HG03108 (cell line): ENCODE measurements around the gene RERG.

Experiments used
- ATAC-seq: cut with Tn5 transposase; IDR thresholded peaks from one replicate; pipeline ENCODE4 v1.9.1; 2021; ENCODE audit warnings: moderate library complexity; ENCODE audit not compliant: unreplicated experiment

The RERG gene

GRCh38 chr12:15220451-15220850 is 766 bp downstream of the RERG start:
- ATAC-seq: no peak

GRCh38 chr12:15218794-15219193 is 2.4 kb downstream of the RERG start:
- ATAC-seq: no peak

GRCh38 chr12:15216036-15216889 is 5.0 kb downstream of the RERG start:
- no peak for ATAC-seq

- no peak for ATAC-seq
Measured at GRCh38 chr12:15214851-15215601, 6.2 kb downstream of the RERG start.

GRCh38 chr12:15212930-15213329 is 8.3 kb downstream of the RERG start:
- no peak for ATAC-seq

DNA sequence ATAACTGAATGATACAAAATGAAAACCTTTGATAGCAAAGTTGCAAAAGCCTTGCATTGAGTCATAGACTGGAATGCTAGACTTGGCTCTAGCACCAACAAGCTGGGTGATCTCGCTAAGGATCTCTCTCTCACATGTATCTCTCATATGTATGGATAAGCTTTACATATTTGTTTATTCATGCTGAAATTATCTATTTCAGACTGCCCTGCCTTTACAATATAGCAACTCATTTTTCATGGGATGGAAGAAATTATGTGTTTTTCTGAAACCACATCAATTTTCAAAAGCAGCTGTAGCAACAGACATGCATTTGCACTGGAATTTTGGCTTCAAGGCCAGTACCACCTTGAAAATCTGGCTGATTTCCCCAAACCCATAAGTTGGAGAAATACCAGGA is 11.4 kb downstream of the RERG start:
- no peak for ATAC-seq

DNA sequence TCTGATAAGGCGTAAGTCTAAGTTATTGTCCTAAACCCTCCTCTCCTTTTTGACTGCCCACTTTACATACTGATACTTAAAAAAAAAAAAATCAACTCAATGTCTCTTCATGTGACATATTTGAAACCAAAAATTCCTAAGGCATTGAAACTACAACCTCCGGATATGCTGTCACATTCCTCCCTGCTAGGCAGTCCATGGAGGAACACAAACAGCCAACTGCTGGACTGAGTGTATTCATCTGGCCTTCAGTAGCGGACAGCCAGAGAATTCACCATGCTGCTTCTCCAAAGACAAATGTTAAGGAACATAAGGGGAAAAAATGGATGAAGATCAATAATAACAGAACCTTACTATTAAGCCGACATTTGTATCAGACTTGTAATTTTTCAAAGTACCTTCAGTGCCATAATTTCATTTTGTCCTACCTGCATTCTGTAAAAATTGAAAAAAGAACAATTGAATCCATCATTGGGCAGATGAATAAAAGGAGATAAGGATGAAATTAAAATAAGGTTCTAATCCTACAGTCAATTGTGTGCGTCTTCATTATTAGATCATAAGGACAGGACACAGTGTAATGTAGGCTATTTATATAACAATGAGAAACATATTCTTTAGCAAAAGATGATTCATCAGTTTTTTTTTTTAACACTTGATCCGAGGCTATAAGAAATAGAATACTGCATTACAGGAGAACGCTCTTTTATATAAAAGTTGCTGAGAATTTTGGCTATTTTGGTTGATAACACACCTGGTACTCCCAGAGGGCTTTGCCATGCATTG is 12.2 kb downstream of the RERG start:
- no peak for ATAC-seq

DNA sequence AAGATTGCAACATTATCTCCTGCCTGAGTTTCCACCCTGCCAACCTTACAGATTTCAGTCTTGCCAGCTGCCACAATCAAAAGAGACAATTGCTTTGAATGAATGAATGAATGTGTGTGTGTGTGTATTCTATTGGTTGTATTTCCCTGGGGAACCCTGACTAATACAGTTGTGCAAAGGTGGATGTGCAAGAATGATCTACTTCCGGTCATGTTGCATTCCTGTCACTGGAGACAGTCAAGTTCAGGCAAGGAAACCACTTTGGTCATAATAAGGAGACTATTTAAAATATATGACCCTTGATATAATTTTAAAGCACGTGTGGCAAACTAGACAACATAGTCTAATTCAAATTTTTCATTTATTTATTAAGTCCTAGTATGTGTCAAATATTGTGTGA is 13.1 kb downstream of the RERG start:
- no peak for ATAC-seq

DNA sequence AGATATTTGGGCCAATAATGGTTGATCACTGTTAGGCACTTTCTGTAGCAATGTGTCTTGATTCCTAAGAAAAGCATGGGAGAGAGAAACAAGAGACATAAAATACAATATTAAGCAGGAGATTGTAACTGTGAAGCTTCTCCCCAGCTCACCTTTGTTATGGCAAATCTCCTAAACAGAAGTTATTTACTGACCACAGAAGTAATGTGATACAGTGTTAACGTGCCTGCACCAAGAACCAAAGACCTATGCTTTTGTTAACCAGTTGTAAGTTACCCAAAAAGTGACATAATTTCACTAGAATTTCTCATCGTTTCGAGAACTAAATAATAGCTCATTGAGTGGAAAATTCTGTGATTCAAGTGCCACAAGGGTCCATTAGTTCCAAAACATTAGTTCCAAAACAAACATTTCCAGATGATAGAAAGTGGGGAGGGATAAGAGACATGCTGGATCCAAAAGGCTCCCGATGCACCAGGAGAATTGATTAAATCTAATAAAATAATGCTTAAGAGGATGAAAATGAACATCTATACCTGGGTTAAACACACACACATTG is 14.3 kb downstream of the RERG start:
- no peak for ATAC-seq

DNA sequence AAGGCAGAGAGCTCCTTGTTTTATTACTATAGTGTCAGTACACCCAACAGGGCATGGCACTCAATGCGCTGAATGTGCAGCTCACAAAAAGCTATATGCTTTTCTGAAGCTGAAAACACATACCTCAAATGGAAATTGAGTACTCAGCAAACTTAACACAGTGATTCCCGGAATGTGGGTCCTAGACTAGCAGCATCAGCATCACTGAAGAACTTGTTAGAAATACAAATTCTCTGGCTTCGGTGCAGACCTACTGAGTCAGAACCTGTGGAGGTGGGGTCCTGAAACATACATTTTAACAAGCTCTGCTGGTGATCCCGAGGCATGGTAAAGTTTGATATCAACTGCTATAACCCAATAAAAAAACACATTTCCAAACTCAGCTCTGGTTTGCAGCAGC is 14.9 kb downstream of the RERG start:
- no peak for ATAC-seq

GRCh38 chr12:15205341-15206010 is 15.7 kb downstream of the RERG start:
- no peak for ATAC-seq

DNA sequence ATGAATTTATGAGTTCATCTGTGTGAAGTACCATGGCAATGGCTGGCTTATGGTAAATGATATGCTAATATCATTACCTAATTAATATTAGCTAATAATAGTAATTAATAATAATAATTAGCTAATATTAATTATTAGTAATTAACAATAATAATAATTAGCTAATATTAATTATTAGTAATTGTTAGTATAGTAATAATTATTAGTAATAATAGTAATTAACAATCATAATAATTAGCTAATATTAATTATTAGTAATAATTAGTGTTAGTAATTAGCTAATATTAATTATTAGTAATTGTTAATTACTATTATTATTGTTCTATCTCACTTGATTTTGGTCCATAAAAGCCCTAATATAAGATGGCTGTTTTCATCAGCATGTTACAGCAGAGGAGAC is 19.8 kb downstream of the RERG start:
- ATAC-seq: no peak

DNA sequence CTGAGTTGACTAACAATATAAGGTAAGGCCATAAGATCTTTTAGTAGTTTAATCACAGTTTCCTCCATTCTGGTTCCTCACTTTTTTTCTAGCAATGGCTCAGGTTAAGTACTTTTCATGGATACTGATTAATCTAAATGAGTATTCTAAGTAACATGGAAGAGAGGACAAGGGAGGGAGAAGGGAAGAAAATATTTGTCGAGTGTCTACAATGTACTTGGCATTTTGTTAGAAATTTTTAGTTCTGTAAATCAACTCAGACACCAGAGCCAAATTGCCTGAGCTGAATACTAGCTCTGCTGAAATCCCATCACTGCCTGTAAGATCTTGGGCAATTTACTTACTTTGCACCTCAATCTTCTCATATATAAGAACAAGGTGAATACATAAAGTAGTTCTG is 20.2 kb downstream of the RERG start:
- ATAC-seq: no peak

GRCh38 chr12:15200641-15201040 is 20.6 kb downstream of the RERG start:
- no peak for ATAC-seq

- ATAC-seq: no peak
Measured at GRCh38 chr12:15199930-15200329, 21.3 kb downstream of the RERG start.

GRCh38 chr12:15196678-15197505 is 24.3 kb downstream of the RERG start:
- ATAC-seq: no peak

DNA sequence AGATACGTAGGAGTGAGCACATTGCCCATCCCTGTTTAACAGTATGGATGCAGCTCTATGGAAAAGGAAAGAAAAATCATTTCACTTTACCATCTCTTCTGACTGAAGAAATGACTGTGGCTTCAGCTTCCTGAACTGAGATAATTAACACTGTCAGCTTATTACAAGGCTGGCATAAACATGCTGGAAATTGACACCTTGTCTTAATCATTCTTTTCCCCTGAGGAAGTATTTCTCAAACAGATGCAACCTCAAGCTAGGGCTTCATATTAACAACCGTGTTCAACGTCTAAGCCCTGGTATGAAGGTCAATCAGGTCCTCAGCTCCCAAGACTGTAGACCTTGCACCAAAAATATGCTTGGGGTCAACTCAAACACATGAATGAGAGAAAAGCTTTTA is 25.0 kb downstream of the RERG start:
- no peak for ATAC-seq

GRCh38 chr12:15194456-15195368 is 26.5 kb downstream of the RERG start:
- no peak for ATAC-seq

DNA sequence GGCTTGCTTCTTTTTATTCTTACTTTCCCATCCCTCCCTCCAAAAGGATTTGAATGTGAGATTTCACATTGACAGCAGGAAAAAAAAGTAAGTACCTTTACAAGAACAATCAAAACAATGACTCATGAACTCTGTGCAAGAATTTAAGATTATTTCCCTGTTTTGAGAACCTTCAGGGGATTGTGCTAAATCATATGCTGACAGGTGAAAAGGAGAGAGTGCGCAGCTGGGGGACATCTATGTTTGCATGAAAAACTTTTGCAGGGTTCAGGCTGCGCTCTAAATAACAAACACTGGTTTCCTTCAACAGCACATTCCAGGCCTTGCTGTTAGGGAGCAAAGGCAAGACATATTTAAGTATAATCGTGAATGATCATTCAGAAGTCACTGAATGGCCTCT is 27.3 kb downstream of the RERG start:
- no peak for ATAC-seq
